ENCODE measurements around the gene IL1R2.

IL1R2 gene

DNA sequence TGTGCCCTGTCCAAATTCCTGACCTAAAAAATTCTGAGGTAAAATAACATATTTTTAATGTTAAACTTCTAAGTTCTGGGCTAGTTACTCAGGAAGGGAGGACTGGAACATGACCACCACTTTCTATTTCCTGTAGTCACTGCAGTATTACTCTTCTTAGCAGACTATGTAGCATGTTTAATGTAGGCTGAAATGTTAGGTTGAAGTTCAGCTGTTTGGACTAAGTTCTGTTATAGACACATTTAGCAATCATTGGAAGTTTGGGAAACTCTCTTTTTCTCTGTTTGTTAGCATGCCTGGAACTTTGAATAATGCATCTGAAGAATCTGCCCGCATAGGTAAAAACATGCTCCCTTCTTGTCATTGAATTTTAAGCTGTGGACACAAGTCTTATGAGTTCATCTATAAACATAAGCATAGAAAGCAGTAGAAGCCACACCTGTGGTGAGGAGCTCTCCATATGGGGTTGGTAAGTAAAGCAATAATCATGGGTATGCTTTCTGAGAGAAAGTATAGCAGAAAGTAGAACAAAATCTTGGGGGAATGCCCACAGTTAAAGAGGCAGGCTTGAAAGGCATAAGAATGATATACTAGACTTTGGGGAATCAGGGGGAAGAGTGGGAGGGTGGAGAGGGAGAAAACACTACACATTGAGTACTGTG, 52.6 kb downstream of the IL1R2 start:
- no peak for DNase-seq

DNA sequence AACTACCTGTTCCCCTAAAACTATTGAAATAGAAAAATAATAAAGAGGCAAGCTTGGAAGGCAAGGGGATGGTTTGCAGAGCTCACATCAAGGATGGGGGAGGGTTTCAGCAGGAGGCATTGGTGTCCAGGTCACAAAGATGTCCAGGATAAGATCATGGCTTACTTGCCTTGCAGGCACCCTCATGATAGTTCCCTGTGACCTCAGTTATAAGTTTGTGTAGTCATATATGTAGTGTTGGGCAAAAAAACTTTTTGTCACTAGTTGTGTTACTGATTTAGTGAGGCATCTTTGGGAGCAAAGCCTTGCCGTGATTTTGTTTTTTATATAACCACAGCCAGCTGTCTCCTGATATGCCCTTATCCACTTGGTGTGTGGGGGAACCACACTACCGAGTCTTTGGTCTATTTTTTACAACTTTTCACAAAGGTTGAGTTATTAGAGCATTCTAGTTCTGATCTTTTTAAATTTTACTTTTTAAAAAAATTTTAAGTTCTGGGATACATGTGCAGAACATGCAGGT, 53.3 kb downstream of the IL1R2 start:
- no peak for DNase-seq

DNA sequence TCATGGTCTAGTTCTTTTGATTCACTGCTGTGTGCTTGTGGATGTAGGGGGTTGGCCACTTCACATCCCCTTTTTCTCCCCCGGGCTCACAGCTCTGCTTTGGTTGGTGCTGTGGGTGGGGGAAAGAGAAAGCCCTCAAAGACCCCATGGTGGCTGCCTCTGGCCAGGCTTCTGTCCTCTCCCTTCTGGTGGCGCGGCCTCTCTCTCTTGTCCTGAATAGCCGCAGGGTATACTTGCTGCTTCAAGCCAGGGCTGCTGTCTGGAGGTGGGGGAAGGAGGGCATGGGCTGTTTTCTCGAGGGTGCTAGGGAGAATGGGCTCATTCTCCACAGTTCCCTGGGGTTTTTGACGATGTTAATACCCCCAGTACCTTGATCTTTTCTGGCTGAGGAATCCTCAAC, 53.9 kb downstream of the IL1R2 start:
- no peak for DNase-seq

DNA sequence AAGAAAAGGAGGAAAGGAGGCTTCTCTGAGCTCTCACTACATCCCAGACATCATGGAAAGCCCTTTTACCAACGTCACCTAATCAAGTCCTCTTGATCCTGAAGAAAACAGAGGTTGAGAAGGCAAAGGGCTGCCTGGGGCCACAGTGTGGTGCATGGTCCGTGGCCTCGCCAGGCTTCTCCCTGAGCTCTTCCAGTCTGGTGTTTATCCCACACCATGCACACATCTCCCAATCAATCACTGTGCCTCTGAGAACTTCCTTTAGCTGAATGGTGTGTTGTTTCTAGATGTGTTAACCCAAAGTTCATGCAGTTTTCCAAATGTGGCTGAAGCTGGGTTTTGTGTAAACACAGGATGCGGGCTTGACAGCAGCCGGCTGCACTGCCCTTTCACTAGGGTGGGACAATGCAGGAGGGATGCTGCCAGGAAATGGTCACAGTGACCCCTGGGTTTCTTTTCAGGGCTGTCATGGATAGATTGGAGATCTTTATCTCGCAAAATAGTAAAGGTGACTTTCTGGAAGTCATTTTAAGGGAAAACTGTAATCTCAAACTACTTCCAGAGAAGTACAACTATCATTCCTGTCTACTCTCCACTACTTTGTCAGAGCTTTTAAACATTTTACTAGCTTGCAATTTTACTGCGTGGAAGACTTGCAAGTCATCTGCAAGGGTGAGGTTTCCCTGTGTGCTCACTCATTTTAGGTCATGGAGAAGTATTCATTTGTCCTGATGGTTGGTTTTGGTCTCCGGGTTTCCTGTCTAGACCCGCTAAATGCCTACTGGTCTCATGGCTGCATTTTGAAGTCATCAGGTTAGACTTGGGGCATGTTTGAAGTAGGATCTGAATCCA, 54.6 kb downstream of the IL1R2 start:
- no peak for DNase-seq

DNA sequence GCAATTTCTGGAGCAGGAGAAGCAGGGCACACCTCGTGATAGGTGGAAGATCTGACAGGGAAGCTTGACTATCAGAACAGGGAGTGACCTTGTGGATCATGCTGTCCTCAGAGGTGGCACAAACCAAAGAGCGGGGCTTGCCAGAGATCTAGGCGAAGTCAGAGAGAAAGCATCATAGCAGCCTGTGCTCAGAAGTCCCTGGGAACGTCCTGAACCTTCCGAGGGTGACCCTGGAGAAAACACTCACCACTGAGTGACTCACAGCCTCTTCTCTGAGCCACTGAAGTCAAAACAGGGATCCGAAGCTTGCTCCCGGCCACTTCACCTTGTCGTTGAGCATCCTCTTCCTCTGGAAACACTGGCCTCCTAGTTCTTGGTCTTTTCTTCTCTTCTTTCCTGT, 56.7 kb downstream of the IL1R2 start:
- no peak for DNase-seq

DNA sequence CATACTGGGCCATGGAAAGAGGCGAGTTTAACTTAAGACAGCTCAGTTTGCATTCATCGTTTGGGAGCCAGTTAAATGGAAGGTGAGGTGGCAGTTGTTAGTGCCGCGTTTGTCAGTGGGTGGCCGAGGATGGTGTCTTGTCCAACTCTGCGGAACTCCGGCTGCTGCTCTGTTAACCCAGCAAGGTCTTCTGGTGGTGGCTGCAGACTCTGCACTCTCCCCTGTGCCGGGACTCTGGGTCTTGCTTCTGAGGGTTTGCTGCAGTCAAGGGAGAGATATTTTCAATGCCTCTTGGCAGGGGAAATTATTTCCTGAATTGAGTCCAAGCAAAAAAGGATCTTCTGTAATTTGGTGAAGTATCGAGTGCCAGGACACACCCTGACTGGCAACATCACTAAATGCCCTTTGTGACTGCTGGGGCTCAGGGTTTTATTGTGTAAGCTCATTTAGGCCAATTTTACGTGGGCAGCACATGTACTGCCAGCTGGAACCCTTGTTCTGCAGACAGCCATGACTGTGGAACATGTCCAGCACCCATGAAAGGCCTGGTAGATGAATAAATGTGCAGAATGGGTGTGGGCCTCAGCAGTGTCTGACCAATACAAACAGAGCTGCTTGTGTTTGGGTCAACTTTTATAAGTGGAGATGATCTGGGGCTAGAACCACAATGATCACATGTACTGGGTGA, 58.1 kb downstream of the IL1R2 start:
- no peak for DNase-seq

DNA sequence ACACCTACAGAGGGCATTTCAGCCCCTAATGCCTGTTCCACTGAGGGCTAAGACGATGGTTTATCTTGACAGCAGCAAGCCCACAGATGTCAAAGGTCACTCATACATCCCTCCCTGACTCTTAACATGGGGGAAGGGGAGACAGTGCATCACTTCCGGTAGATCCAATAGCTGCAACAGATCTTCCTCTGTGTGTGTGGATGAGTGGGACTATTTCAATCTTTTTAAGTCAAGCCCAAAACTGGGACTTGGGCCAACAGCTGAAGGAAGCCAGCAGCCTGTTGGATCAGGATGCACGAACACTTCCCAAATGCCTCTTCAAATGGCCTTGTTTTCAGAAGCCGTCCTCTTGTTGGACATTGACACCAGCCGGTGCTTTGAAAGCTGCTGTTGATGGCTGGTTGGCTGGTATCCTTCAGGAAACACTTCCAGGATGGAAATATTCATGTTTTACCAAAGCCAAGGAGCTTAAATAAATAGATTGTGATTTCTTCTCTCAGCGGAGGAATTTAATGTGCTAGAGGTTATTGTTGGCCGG, 59.2 kb downstream of the IL1R2 start:
- DNase-seq, result no peak

DNA sequence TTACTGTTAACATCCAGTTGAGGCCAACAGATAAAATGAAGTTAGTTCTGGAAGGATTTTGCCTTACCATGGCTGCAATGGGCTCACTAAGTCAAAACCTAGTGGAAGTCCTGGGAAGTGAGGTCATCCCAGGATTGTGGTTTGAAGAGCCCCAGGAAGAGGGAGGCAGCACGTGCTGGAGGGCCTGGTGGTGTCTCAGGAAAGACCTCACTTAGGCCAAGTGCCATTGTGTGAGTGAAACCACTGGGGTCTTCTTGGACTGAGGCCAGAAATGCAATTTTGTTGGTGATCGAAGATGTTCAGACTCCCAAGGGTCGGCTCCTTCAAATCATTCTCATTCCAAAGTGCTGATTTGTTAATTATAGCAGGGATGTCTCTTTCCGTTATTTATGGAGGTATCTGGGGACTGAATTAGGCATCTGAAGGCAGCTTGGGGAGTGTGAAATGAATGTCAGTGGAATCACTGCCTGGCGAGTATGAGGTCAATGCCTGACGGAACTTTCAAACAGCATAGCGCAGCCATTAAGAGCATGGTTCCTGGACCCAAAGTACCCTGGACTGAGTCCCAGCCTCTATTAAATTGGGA, 60.0 kb downstream of the IL1R2 start:
- DNase-seq, result no peak

DNA sequence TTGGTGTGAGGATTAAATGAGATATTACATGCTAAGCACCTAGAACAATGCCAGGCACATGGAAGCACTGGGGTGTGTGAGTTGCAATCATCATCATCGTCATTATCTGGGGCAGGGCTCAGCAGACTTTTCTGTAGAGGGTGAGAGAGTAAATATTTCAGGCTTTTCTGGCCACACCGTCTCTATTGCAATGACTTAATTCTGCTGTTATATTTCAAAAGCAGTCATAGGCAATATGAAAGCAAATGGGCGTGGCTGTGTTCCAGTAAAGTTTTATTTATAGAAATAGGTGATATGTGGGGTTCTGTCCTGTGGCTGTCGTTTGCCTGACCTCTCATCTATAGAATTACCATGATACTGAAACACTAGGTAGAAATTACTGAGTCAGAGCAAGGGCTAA, 60.6 kb downstream of the IL1R2 start:
- DNase-seq, result no peak

DNA sequence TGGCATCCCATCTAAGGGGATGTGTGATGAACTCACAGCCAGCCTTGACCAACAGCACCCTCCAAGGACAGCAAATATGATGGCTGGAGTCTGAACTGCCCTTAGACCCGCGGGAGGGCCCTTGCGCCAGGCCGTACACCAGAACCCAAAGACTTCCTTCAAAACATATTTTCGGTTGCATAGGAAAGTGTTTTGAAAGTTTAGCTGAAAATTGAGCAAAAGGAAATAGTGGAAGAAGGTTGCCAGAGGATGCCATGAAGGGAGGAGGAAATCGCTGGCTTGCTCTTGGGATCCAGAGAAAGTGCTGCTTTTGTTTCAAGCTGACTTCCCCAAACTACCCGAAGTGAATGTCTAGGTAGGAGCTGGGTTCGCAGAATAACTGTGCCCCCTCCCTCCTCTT, 61.3 kb downstream of the IL1R2 start:
- DNase-seq, result no peak

DNA sequence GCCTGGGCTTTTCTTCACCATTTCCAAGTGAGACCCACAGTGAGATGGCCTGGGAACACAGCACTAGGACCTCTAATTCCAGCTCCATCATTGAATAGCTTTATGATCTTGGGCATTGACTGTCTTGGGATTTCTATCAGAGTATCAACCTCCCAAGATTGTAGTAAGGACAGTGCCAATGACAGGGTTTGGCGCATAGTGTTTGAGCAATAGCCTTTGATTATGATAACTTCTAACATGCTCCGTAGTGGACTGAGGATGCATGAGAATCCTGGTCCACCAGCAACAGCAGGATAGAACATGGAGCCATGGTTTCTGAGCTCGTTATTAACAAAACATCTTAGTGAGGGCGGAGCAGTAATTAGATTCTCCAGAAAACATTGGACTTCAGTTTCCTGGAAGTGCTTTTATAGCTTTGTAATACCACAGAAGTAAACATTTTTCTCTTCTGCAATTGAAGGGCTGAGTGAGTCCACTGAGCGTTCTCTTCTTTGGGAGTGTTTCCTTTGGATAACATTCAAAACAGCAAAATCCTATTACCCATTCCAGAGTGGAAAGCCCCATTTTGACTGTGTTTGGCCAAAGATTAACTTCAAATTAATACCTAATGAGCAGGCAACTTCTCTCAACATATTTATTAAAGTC, 63.7 kb downstream of the IL1R2 start:
- no peak for DNase-seq

DNA sequence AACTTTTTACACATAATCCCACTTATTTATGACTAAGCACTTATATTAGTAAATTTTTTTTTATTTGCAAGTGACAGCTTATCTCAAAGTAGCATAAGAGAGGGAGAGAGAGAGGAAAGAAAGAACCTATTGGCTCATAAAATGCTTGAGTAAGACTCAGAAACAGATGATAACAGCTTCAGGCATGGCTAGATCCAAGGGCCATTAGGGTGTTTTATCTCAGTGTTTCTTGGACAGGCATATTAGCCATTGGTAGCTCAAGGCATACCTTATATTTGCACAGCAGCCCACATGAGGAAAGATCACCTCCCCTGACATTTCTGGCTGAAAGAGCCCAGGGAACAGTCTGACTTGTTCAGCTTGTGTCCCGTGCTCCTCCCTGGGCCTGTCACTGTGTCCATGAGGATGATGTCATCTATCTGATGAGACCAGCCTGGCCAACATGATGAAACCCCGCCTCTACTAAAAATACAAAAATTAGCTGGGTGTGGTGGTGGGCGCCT, 64.4 kb downstream of the IL1R2 start:
- DNase-seq, result no peak

DNA sequence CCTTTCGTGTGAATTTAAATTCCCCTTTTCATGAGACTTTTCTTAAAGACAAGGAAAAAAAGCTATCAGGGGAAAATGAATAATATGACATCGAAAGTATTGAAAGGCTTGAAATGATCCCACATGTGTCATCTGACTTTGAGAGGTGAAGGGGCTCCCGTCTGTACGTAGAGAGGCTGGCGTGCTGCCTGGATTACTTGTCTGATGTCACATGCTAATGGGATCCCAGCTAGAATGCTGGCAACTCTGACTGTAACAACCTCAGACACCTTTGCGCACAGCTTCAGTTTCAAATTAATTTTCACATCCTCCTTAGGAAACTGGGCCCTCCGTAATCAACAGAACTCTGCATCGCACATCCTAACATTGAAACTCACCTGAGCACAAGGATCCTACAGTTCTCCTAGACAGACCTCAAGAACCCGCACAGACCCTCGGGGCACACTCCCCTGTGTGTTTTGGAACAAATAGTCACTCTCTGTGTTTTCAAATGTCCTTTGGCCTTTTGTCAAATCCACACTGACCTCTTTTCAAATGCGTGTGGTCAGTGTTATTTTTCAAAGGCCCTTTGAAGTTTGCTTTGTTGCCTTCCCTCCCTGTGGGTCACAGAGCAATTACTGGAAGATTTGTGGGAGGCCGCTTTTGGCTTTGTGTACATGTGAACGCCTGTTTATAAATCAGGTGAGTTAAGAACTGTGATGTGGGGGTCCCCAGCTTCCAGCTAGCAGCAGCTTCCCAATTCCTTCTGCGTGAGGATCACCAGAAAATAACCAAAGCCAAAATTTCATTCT, 65.9 kb downstream of the IL1R2 start:
- DNase-seq, result no peak

DNA sequence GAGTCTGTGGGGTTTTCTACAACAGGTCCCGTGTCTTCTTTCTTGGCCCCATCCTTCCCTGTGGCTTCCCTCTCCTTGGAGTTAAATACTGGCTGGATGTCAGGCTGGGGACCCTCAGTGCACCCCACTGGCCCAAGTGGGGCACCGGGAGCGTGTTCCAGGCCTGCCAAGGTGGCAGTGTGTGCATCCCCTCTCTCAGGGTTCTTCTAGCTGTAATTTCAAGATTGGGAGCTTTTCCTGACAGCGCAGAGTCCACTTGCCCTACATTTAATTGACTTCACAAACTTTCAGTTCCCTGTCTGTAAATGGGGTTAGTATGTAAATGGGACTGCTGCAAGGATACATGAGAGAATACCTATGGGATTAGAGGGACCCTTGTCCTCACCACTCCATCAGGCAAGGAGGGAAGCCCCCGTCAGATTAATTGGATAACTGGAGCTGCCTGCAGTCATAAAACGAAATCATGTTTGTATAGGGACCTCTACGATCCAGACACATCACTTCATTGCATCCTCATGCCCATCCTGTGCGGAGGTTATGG, 66.6 kb downstream of the IL1R2 start:
- no peak for DNase-seq

DNA sequence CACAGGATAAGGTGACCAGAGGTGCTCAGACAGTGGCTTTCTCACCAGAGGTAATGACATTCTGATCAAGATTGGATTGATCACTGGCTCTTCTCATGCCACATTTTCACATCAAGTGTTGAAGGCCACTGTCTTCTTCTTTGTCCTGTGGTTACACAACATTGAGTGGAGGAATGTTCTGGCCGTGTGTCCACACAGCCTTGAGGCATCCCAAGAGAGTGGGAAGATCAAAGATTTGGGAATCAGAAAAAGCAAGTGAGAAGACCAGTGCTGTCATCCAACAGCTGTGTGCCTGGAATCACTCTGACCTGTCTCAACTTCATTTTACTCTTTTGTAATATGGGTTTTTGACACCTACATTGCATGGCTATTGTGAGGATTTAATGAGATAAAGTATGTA, 67.4 kb downstream of the IL1R2 start:
- DNase-seq, result no peak

DNA sequence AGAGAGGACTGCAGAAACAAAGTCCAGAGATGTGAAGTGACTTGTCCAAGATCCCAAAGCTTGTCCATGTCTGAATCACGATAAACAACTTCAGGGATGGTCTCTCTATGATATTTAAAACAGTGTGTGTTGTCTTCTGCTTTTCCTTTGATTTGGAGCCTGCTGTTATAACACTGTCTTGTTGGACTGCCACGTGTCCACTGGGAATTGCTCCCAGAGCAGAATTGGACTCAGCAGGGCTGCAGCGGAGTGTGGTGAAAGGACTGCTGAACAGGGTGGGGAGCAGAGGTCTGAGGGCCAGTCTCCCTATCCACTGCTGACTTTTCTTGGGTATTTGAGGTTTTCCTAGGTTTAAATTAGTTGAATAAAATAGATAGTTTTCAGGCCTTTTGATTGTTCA, 68.3 kb downstream of the IL1R2 start:
- DNase-seq, result no peak

DNA sequence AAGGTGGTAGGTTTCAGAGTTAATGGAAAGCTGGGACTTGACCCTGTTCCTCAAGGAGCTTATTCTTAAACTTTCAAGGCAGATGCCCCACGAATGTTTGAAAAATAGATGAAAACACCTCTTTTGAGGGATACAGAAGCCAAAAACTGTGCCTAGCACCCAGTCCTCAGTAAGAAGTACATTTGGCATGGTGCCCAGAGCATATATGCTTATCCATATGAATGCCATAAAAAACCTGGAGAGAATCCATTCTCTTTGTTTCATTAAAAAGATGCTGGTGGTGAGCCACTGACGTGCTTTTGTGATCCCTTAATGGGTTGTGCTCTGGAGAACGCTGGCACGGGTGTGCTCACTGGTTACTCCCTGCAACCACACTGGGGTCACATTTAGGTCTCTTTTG, 69.0 kb downstream of the IL1R2 start:
- DNase-seq, result no peak

DNA sequence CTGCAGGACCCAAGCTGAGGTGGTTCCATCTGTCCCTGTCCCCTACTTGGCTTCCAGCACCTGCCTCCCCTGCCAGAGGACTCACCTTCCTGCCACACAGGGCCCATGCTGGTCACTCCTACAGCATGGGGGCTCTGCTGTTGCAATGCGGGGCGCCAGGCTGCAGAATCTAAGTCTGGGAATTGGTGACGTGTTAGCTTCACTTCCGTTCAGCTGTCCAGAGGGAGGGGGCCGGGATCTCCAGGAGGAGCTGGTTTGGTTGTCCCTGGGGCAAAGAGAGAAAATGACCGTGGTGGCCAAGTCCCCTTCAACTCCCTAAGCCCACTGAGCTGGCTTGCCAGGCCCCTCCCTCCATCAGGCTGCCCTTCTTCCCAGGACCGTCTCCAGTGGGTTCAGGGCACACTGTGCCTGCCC, 69.5 kb downstream of the IL1R2 start:
- no peak for DNase-seq

DNA sequence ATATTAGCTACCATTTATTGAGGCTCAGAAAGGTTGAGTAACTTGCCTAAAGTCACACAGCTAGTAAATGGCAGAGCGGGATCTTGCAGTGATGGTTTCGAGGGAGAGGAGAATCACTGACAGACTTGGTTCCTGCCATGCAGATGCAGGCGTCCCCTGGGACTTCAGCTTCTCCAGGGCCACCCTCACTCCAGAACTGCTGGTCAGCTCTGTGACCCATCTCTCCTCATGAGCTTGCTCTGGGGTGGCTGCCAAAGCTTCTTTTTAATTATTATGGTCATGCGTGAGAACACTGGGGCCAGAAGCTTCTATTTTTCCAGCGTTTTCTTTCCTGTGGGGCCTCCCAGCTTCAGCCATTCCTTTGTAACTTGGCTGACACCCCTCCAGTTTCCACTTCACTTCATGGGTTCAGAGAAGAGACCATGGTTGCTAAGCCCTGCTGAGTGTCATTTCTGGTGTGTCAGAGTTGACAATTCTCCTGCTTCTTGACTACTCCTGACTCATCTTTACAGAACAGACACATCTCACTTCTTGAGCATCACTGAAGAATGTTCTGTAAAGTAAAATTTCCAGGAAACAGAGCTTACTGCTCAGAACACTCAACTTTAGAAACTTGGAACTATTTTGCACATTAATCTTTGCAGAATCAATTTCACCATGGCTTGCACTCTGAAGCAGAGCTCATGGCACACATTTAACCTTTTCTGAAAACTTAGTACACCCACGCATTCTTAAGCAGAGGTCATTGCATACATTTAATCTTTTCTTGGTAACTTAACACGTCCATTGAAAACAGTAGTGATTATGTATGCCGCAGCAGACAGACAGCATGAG, 70.4 kb downstream of the IL1R2 start:
- DNase-seq, result peak in 1 of 2 donors; percentile 60

DNA sequence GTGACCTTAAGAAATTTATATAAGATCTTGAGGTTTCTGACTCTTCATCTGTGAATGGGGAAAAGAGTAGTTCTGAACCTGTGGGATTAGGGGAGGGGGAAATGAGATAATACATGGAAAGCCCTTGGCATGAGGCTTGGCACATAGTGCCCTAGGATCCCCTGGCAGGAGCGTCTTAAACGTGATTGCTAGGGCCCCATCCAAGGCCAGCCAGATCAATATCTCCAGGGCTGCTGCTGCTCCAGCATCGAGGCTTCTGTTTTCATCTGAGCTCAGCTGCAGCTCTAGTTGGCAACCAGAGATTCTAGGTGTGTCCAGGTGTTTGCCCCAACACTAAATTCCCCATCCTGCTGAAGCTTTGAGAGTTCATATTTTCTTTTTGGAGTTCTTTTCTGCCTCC, 71.0 kb downstream of the IL1R2 start:
- DNase-seq, result no peak

All from bone marrow (tissue), 2 donors.